HCT116 (cell line): ENCODE measurements around the gene ZNF469. TPM values are rescaled to one million over a fixed set of nuclear protein-coding genes. Genes with fewer than 3 reads are reported as not detected.

ENCODE experiments used
- ATAC-seq: fragments of 200-7000 bp; cut with Tn5 transposase; 2 replicates; pipeline ENCODE4 v1.9.1; 2020; ENCODE audit warnings: mild to moderate bottlenecking, moderate library complexity
- BruUV-seq: library from RNA; stranded (reverse); fragments of 400-500 nt; replicated peaks from 2 replicates; lab custom pipeline; 2021; lab: Mats Ljungman, UMichigan
- CTCF ChIA-PET: fragments of 300-600 bp; sonication (Branson Sonifier 250); formaldehyde crosslinking; loops from one replicate; lab custom pipeline; 2021; ENCODE audit warnings: antibody characterized with exemption; lab: Charles Lee
- POLR2A ChIA-PET: fragments of 300-600, 350-600 bp; sonication (Branson Sonifier 250); formaldehyde crosslinking; loops from one replicate; lab custom pipeline; 2021; ENCODE audit warnings: antibody characterized with exemption; lab: Charles Lee
- RAD21 ChIA-PET, 2 experiments: fragments of 300-600 bp; sonication (Branson Sonifier 250); formaldehyde crosslinking; loops; one replicate each; lab custom pipeline; 2023; ENCODE audit warnings: low total read pairs in 2 of 2; ENCODE audit not compliant: uncharacterized antibody in 2 of 2, unreplicated experiment in 2 of 2, low non-redundant PET in 1 of 2; lab: Charles Lee
- DNase-seq: peaks from one replicate; pipeline ENCODE4 v3.0.0-alpha.2; 2010; ENCODE audit warnings: low read depth, low spot score
- H2AFZ ChIP-seq: fragments of 200-600 bp; shearing (Covaris generic), sonication (generic); 2 replicates; pipeline ENCODE4 v1.6.1; 2017; ENCODE audit warnings: low read depth, mixed run types, mixed read lengths, antibody characterized with exemption, low read length; ENCODE audit not compliant: poor library complexity, severe bottlenecking
- H3K27ac ChIP-seq: 2 replicates; pipeline ENCODE4 v1.5.1; 2012; ENCODE audit warnings: low read depth, low read length
- H3K27me3 ChIP-seq: fragments of 200-600 bp; sonication (generic); 2 replicates; pipeline ENCODE4 v1.6.1; 2016; ENCODE audit warnings: mixed run types, low read length, mixed read lengths; ENCODE audit not compliant: insufficient read depth
- H3K36me3 ChIP-seq, 2 experiments: fragments of 200-500 bp in 1 of 2; fragments of 200-600 bp in 1 of 2; sonication (Bioruptor generic) in 1 of 2; sonication (generic) in 1 of 2; 2 replicates each; pipeline versions ENCODE4 v1.5.1 to v1.6.1; 2014 to 2016; ENCODE audit warnings: low read length in 2 of 2, inconsistent platforms in 1 of 2, mixed read lengths in 1 of 2, mixed run types in 1 of 2; ENCODE audit not compliant: insufficient read depth in 2 of 2, control insufficient read depth in 1 of 2
- H3K4me1 ChIP-seq, 2 experiments: fragments of 200-600 bp in 1 of 2; sonication (generic) in 1 of 2; 2 replicates each; pipeline versions ENCODE4 v1.5.1 to v1.6.1; 2012 to 2017; ENCODE audit warnings: low read length in 2 of 2, inconsistent platforms in 1 of 2, mild to moderate bottlenecking in 1 of 2, mixed read lengths in 1 of 2, mixed run types in 1 of 2, moderate library complexity in 1 of 2; ENCODE audit not compliant: insufficient read depth in 2 of 2, control insufficient read depth in 1 of 2
- H3K4me2 ChIP-seq: fragments of 200-600 bp; sonication (generic); 2 replicates; pipeline ENCODE4 v1.6.1; 2017; ENCODE audit warnings: mixed run types, low read length, mixed read lengths
- H3K4me3 ChIP-seq, 2 experiments: fragments of 200-600 bp in 1 of 2; sonication (generic) in 1 of 2; replicated peaks in 1 of 2; 2 replicates each; pipeline ENCODE4 v1.5.1; 2011 to 2016; ENCODE audit warnings: low read length in 2 of 2, control low read depth in 1 of 2, low read depth in 1 of 2, mild to moderate bottlenecking in 1 of 2, mixed read lengths in 1 of 2, mixed run types in 1 of 2
- H3K79me2 ChIP-seq: fragments of 200-600 bp; sonication (generic); 2 replicates; pipeline ENCODE4 v1.6.1; 2017; ENCODE audit warnings: mild to moderate bottlenecking, mixed run types, low read length, moderate library complexity, mixed read lengths; ENCODE audit not compliant: insufficient read depth
- H3K9ac ChIP-seq: fragments of 200-600 bp; sonication (generic); 2 replicates; pipeline ENCODE4 v1.6.1; 2016; ENCODE audit warnings: low read length, mixed read lengths
- H3K9me2 ChIP-seq: fragments of 200-600 bp; sonication (generic), shearing (Covaris generic); 2 replicates; pipeline ENCODE4 v1.6.1; 2017; ENCODE audit warnings: mixed run types, mild to moderate bottlenecking, moderate library complexity; ENCODE audit not compliant: insufficient read depth
- H3K9me3 ChIP-seq, 2 experiments: fragments of 200-500 bp in 1 of 2; fragments of 200-600 bp in 1 of 2; sonication (Bioruptor generic) in 1 of 2; sonication (generic) in 1 of 2; 2 replicates each; pipeline ENCODE4 v1.6.1; 2014 to 2017; ENCODE audit warnings: low read length in 2 of 2, mixed read lengths in 2 of 2, inconsistent platforms in 1 of 2, low read depth in 1 of 2, mild to moderate bottlenecking in 1 of 2, mixed run types in 1 of 2, moderate library complexity in 1 of 2; ENCODE audit not compliant: control insufficient read depth in 1 of 2, insufficient read depth in 1 of 2
- H4K20me1 ChIP-seq: fragments of 200-600 bp; sonication (generic), shearing (Covaris generic); 2 replicates; pipeline ENCODE4 v1.6.1; 2017; ENCODE audit warnings: mixed run types, mild to moderate bottlenecking, moderate library complexity; ENCODE audit not compliant: insufficient read depth
- CEBPB ChIP-seq: IDR thresholded peaks from 2 replicates; pipeline ENCODE4 v1.6.1; 2012; ENCODE audit warnings: low read depth
- CTCF ChIP-seq, 3 experiments: fragments of 200-600 bp in 1 of 3; sonication (generic) in 1 of 3; IDR thresholded peaks in 2 of 3; conservative IDR thresholded peaks in 1 of 3; 2 replicates each; pipeline ENCODE4 v1.5.1; 2012 to 2017; ENCODE audit warnings: low read depth in 2 of 3, low read length in 2 of 3, antibody characterized with exemption in 1 of 3, borderline replicate concordance in 1 of 3, control low read depth in 1 of 3, mild to moderate bottlenecking in 1 of 3, mixed read lengths in 1 of 3, mixed run types in 1 of 3, moderate library complexity in 1 of 3; ENCODE audit not compliant: insufficient read depth in 1 of 3
- EGR1 ChIP-seq: IDR thresholded peaks from 2 replicates; pipeline ENCODE4 v1.6.1; 2012; ENCODE audit warnings: low read depth
- EZH2 ChIP-seq: fragments of 200-600 bp; sonication (generic); IDR thresholded peaks from 2 replicates; pipeline ENCODE4 v1.6.1; 2017; ENCODE audit warnings: antibody characterized with exemption, mixed run types
- EZH2phosphoT487 ChIP-seq: fragments of 200-600 bp; IDR thresholded peaks from 2 replicates; pipeline ENCODE4 v1.6.1; 2018; ENCODE audit warnings: antibody characterized with exemption, borderline replicate concordance
- FOSL1 ChIP-seq: IDR thresholded peaks from 2 replicates; pipeline ENCODE4 v1.6.1; 2012; ENCODE audit warnings: low read depth
- JUND ChIP-seq: IDR thresholded peaks from 2 replicates; pipeline ENCODE4 v1.6.1; 2012
- MAX ChIP-seq: IDR thresholded peaks from 2 replicates; pipeline ENCODE4 v1.6.1; 2012
- POLR2A ChIP-seq: IDR thresholded peaks from 2 replicates; pipeline ENCODE4 v1.7.0; 2011; ENCODE audit warnings: borderline replicate concordance; ENCODE audit not compliant: insufficient read depth, insufficient read length; ENCODE audit errors: extremely low read depth
- POLR2AphosphoS5 ChIP-seq: IDR thresholded peaks from 2 replicates; pipeline ENCODE4 v1.6.1; 2011; ENCODE audit warnings: mild to moderate bottlenecking, low read depth, low read length, moderate library complexity
- RAD21 ChIP-seq: IDR thresholded peaks from 2 replicates; pipeline ENCODE4 v1.6.1; 2012; ENCODE audit warnings: low read depth, mild to moderate bottlenecking
- SIN3A ChIP-seq: IDR thresholded peaks from 2 replicates; pipeline ENCODE4 v1.6.1; 2012; ENCODE audit warnings: low read depth
- SP1 ChIP-seq: IDR thresholded peaks from 2 replicates; pipeline ENCODE4 v1.6.1; 2012; ENCODE audit warnings: low read depth
- TCF7L2 ChIP-seq: IDR thresholded peaks from 2 replicates; pipeline ENCODE4 v1.7.0; 2011; ENCODE audit warnings: borderline replicate concordance, inconsistent platforms; ENCODE audit not compliant: insufficient read depth, insufficient read length; ENCODE audit errors: extremely low read depth
- ZNF274 ChIP-seq: fragments of 200-500 bp; sonication (Bioruptor generic); IDR thresholded peaks from 2 replicates; pipeline ENCODE4 v1.6.1; 2014; ENCODE audit warnings: mild to moderate bottlenecking, low read depth, low read length, inconsistent platforms
- intact Hi-C: fragments of 100-400 bp; cut with micrococcal nuclease; formaldehyde crosslinking; loops from 2 replicates; pipeline ENCODE4 v1.10.0; 2022
- total RNA-seq: library from RNA; stranded (reverse); gene quantifications from one replicate; pipeline ENCODE4 v1.2.1, GENCODE V29; 2021; ENCODE audit not compliant: unreplicated experiment

The ZNF469 gene
- total RNA-seq, 1 experiment from 2014 or later: 5.9 TPM

GRCh38 chr16:88349903-88350900, 32.6 kb upstream of the ZNF469 start:
- POLR2A ChIA-PET: no interaction called here
- intact Hi-C loops: no loop called here
- Histone ChIP-seq H3K4me3 (no peak overlapping the region), H3K9me3 (no peaks in the 10 kb centered on the region), H3K4me2 (no peak overlapping the region), H3K36me3 (no peaks in the 10 kb centered on the region), H4K20me1 (no peaks in the 10 kb centered on the region), H3K79me2 (no peaks in the 10 kb centered on the region), H2AFZ (no peak overlapping the region), H3K27me3 (no peaks in the 10 kb centered on the region), H3K9me2 (no peaks in the 10 kb centered on the region), H3K27ac (no peak overlapping the region), H3K9ac (no peak overlapping the region), H3K4me1 (no peaks in the 10 kb centered on the region)
- ATAC-seq (no peak), DNase-seq (no peak)
- CTCF ChIA-PET: no interaction called here
- TF ChIP-seq FOSL1 (no peak), MAX (no peak), EZH2 (no peak), POLR2AphosphoS5 (no peak), JUND (no peak), RAD21 (no peak)
- BruUV-seq: no TSS peak
- RAD21 ChIA-PET: no interaction called here

- H3K9ac ChIP-seq: no peak overlapping the region
- ChIA-PET RAD21 (no interaction called here), CTCF (no interaction called here), POLR2A (no interaction called here)
- DNase-seq (no peak), ATAC-seq (no peak)
- H3K36me3 ChIP-seq: no peaks in the 10 kb centered on the region
- H3K27me3 ChIP-seq: no peaks in the 10 kb centered on the region
- intact Hi-C loops: no loop called here
- TF ChIP-seq CTCF (IDR thresholded peaks at IDR 0.05 in 2 of 3, conservative IDR thresholded peaks at IDR 0.05 in 1 of 3; ENCODE audit: borderline replicate concordance in 1 of 3, insufficient read depth in 1 of 3, low read depth in 2 of 3, low read length in 2 of 3): no peak
- no peak for TF ChIP-seq SP1
- no peak for TF ChIP-seq CEBPB
- no peak for TF ChIP-seq POLR2AphosphoS5
- no peak for TF ChIP-seq JUND
- no peak for TF ChIP-seq ZNF274
- TF ChIP-seq RAD21: no peak
- TF ChIP-seq EGR1: no peak
- no peak for TF ChIP-seq EZH2phosphoT487
- no peak for TF ChIP-seq SIN3A
- no peak for TF ChIP-seq TCF7L2
- TF ChIP-seq POLR2A: no peak
- no peak overlapping the region for H2AFZ ChIP-seq
- H3K79me2 ChIP-seq: no peaks in the 10 kb centered on the region
- BruUV-seq: no TSS peak
- no peaks in the 10 kb centered on the region for H4K20me1 ChIP-seq
- no peaks in the 10 kb centered on the region for H3K9me2 ChIP-seq
- no peak overlapping the region for H3K4me2 ChIP-seq
- H3K4me1 ChIP-seq: no peaks in the 10 kb centered on the region
- H3K27ac ChIP-seq: no peak overlapping the region
- no peak overlapping the region for H3K4me3 ChIP-seq
- no peaks in the 10 kb centered on the region for H3K9me3 ChIP-seq
These were observed 31.8 kb upstream of the ZNF469 start for GRCh38 chr16:88350922-88351321.
